Activated CD4-positive, alpha-beta T cell treated with anti-CD3 and anti-CD28 coated beads, Interleukin-2, amount 50 U/mL, for 24 hours (primary cell): ENCODE measurements around the gene ARHGEF28.

Source experiments
- DNase-seq, 2 donors: peaks; one replicate each; pipeline ENCODE4 v3.0.0-alpha.2; 2020; ENCODE audit warnings: low read depth in 1 of 2, low spot score in 1 of 2

Gene ARHGEF28

GRCh38 chr5:73838901-73839300, 212.9 kb downstream of the ARHGEF28 start:
- DNase-seq: no peak

DNA sequence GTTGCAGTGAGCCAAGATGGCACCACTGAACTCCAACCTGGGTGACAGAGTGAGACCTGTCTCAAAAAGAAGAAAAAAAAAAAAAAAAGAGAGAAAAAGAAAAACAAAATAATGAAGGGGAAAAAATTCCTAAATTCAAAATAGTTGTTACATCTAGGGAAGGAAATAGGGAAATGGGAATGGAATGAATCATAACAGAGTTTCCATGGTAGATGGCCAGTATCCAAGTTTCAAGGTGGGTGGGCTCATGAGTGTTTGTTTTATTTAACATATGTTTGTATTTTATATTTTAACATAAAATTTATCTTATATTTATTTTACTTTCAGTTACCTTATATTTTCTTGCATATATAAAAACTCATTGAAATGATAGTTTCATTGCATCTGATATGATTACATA, 215.6 kb downstream of the ARHGEF28 start:
- no peak for DNase-seq

DNA sequence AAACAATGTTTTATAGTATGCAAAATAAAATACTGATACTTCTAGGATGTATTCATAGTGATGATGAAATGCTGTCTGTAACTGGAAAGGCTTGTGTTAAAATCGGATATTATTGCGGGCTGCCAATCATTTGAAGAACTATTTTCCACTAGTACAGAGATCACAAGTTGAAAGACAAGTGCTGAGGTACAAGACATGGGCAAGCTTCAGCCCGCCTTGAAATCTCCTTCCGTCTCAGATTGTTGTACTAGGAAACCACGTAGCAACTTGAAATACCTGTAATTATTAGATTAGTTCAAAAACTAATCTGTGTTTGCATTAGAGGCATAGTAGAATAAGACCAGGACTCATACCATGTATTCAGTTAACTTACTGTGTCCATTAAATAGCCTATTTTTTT, 218.2 kb downstream of the ARHGEF28 start:
- DNase-seq: no peak

DNA sequence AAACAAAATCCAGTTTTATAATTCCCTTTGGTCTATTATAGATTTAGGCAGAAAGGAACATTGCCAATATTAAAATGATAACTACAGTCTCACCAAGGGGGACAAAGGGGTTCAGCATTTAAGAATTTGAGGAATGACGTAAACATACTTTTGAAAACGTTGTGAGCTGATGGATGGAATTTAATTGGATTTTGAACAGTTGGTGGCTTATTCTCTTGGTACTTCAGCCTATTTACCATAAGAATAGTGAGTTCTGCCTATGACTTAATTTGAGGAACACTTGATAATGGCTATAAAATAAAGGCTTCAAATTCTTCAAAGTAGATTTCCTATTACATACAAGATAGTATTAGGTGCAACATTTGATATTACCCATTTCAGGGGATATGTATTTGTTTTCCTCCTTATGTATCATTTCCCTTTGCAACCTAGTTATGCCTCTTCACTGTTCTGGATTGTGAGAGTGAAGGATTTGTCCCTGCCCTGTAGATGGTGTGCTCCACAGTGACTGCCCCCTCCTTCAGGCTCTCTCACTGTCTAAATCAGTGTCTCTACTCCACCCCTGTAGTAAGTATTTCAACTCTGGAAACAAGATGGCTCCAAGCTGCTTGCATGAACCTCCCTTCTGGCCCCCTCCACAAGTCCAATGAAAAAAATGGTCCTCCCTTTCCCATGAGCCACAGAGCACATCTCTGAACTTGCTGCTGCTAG, 225.6 kb downstream of the ARHGEF28 start:
- no peak for DNase-seq

GRCh38 chr5:73853091-73853490, 227.1 kb downstream of the ARHGEF28 start:
- DNase-seq: no peak

DNA sequence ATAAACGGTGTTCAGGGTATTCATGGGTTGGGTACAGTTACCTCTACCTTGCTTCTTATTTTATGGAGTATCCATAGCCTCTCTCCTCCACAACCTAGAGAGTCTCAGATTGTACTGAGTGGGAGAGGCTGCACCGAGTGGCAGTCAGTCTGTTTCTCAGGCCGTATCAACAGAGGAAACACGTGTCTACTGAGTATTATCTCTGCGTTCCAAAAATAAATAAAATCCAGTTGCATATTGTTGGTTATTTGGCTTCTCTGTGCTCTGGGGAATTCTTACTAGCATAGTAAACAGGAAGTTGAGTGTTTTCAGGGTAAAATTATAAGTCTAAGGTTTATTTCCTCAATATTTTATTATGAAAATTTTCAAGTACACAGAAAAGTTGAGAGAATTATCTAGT, 231.0 kb downstream of the ARHGEF28 start:
- no peak for DNase-seq

- DNase-seq: no peak
Measured at GRCh38 chr5:73857446-73857845, 231.4 kb downstream of the ARHGEF28 start.

DNA sequence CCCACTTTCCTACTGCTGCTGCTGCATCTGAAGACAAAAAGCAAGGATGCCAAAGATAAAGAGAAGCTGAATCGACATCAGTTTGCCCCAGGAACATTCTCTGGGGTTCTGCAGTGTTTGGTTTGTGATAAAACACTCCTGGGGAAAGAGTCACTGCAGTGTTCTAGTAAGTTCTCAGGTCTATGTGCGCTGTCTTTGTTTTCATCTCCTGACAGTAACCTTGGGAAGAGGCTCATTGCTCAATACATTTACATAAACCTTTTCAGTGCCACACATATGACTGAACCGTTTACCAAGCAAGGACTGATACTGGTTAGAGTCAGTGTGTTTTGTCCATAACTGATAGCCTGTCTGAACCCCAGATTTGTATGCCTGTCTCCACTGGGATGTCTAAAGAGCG, 232.1 kb downstream of the ARHGEF28 start:
- no peak for DNase-seq

DNA sequence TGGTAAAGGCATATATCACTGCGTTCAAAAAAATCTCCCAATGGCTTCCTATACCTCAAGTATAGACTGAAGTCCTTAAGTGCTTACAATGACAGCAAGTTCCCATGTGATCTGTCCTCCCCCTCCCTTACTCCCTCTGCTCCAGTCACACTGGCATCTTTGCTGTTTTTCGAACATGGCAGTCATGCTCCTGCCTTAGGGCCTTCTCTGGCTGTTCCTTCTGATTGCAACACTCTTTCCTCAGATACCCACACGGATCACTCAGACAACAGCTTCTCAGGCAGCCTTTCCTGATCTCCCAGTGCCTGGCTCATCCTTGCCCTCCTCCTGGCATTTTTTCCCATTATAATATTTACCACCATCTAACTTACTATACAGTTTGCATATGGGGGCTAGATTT, 232.8 kb downstream of the ARHGEF28 start:
- no peak for DNase-seq

- DNase-seq: no peak
Measured at GRCh38 chr5:73859696-73860095, 233.7 kb downstream of the ARHGEF28 start.

- DNase-seq: no peak
Measured at GRCh38 chr5:73861313-73861988, 235.5 kb downstream of the ARHGEF28 start.

GRCh38 chr5:73862796-73863195, 236.8 kb downstream of the ARHGEF28 start:
- DNase-seq: no peak

- DNase-seq: no peak
Measured at GRCh38 chr5:73863876-73864275, 237.9 kb downstream of the ARHGEF28 start.

DNA sequence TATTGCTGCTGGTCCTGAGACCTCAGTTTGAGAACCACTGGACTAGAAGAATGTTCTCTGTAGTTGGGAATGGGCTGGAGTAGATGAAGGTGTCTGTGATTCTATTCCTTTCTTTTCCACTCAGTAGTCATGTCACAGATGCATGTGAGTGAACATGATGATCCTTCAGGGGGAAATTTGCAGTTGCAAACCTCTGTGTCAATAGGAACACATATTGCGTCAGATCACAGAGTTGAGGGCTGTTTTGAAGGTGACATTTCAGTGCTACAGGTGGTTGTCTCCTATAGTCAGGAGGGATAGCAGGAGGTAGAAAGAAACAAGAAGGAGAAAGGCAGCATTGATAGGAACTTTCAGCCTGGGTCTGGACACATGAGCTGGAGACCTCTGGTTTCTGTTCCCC, 239.3 kb downstream of the ARHGEF28 start:
- no peak for DNase-seq

DNA sequence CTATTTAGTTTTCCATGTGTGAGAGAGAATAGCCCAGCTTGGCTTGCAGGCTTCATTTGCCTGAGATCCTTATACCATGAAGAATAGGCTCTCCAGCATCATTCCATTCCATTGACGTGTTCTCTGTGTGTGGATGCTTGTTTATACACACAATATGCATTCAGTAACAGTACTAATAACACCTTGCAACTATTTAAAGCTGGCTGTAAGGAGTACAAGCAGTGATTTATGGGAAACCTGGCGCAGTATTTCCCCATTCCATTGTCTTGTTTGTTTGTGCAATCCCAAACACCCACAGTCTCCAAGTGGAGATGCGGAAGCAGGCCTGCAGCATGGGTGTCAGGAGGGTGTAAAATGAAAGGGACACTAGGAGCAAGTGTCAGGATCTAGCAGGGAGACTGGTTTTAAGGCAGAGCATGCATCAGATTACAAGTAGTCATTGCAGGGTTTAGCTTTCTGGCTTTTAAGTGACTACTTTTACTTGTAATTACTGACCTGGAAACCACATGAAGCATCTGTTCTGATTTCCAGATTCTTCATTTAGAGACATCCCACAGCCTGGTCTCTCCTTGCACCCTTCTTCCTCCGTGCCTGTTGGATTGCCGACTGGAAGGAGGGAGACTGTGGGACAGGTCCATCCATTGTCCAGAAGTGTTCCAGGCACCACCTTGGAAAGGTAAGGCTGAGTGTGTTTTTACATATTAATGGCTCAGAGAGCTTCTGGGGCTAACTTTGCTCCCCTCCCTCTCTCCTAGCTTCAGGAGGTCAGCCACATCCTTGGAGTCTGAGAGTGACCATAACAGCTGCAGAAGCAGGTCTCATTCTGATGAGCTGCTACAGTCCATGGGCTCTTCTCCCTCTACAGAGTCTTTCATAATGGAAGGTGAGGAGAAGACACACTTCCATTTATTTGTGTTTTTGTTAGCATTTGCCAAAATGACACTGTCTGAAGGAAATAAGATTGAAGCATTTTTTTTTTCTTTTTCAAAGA, 241.6 kb downstream of the ARHGEF28 start:
- no peak for DNase-seq

- DNase-seq: no peak
Measured at GRCh38 chr5:73883646-73884045, 257.6 kb downstream of the ARHGEF28 start.

DNA sequence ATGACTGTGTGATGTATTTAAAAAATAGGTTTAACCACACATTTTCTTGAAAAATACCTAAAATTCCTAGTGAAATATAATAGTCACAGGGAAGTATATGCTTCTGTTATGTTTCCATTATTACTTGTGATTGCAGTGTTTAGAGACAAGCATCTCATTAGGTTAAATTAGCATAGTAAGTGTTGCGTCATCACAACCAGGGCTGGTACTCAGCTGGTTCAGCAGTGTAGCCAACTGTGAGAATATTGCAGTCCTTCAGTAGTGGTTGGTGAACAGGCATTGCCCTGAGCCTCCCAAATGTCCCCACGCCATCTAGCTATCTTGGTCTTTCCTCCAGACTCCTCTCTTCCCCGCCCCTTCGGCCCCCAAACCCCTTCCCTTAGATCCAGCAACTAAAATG, 261.7 kb downstream of the ARHGEF28 start:
- no peak for DNase-seq

DNA sequence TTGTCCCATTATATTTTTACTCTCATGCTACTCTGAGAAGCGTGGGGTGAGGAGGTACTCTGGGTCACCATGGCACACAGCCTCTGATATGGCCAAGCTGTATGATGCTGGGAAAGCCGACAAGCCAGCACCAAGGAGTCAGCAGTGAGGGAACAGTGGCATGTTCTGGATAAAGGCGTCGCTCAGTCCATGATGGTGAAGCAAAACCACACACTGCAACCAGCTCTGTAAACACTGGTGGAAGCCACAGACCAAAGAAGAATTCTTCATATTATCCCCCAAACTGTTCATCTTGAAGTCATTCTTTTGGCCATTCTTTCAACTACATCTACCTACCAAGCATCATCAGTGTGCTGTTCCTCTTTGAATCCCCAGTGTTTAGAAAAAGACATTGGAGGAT, 264.6 kb downstream of the ARHGEF28 start:
- DNase-seq: no peak

DNA sequence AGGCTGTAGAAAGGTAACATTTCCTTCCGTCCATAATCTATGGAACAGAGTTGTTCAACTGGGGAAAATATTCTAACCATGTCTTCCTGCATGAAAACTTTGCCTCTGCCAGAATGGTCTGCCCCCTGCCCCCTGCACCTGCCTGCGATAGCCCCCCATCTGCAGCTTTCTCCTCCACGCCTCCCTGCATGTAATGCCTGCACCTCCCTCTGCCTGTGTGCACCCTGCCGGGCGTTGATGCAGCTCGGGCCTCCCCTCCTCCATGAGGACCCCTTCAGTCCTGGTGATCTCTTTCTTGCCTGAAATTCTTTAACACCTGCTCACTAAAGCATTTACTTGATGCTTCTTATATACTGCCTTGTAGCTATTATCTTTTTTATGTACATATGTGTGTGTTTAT, 266.2 kb downstream of the ARHGEF28 start:
- no peak for DNase-seq

GRCh38 chr5:73892806-73893205, 266.8 kb downstream of the ARHGEF28 start:
- no peak for DNase-seq

- no peak for DNase-seq
Measured at GRCh38 chr5:73893813-73894212, 267.8 kb downstream of the ARHGEF28 start.

DNA sequence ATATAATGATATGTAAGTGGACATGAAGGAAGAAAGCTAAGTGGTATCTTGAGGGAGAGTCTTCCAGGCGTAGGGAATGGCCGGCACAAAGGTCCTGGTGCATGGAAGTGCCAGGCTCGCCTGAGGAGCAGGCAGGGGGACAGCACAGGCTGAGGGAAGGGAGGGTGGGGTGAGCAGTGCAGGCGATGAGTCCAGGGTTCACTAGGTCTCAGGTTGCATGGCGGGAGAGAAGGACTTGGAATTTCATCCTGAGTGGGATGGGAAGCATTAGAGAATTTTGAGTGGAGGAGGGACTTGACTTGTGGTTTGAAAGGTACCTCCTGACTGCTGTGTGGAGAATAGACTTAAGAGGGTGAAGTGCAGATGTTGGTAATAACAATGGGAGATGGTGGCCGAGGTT, 268.9 kb downstream of the ARHGEF28 start:
- DNase-seq: no peak
